Hindlimb muscle (tissue), 1 donor: Measurements from ENCODE around the gene ARHGAP30. TPM values are rescaled to one million over a fixed set of nuclear protein-coding genes. Genes with fewer than 3 reads are reported as not detected.
"Not testable (repeated sequence)": the region's sequence is repeated elsewhere in the genome, so short reads cannot be mapped to it uniquely, and the experiment has no call there.

Source experiments
- DNase-seq: peaks from one replicate; pipeline ENCODE4 v3.0.0-alpha.2; 2013
- polyA plus RNA-seq: library from polyadenylated mRNA; unstranded; fragments of 120-200 nt; gene quantifications from one replicate; pipeline ENCODE4 v1.2.1, GENCODE V29; 2013; ENCODE audit not compliant: insufficient read length

Gene ARHGAP30, protein sequence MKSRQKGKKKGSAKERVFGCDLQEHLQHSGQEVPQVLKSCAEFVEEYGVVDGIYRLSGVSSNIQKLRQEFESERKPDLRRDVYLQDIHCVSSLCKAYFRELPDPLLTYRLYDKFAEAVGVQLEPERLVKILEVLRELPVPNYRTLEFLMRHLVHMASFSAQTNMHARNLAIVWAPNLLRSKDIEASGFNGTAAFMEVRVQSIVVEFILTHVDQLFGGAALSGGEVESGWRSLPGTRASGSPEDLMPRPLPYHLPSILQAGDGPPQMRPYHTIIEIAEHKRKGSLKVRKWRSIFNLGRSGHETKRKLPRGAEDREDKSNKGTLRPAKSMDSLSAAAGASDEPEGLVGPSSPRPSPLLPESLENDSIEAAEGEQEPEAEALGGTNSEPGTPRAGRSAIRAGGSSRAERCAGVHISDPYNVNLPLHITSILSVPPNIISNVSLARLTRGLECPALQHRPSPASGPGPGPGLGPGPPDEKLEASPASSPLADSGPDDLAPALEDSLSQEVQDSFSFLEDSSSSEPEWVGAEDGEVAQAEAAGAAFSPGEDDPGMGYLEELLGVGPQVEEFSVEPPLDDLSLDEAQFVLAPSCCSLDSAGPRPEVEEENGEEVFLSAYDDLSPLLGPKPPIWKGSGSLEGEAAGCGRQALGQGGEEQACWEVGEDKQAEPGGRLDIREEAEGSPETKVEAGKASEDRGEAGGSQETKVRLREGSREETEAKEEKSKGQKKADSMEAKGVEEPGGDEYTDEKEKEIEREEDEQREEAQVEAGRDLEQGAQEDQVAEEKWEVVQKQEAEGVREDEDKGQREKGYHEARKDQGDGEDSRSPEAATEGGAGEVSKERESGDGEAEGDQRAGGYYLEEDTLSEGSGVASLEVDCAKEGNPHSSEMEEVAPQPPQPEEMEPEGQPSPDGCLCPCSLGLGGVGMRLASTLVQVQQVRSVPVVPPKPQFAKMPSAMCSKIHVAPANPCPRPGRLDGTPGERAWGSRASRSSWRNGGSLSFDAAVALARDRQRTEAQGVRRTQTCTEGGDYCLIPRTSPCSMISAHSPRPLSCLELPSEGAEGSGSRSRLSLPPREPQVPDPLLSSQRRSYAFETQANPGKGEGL
- polyA plus RNA-seq, result 4.7 TPM

DNA sequence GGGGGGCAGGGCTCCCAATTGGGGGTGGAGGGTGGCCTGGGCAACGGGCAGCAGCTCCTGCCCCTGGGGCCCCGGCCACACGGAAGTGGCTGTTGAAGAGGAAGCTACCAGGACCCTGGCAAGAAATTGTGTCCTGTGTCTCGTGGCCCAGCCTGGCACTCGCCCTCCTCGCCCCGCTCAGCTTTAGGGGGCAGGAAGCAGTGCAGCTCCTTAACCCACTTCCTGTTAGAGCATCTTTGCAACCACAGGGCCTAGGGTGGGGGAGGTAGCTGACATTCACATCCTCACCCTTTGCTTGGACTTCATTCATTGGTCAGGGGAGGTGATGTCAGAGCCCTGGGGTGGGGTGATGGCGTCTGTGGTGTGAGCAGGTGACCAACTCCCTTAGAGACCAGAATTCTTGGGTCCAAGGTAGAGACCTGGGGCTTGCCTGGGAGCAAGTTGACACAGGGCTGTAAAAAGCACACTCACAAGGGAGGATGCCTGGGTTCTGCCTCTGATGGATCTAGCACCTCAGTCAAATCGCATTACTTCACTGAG, at the start of gene ARHGAP30:
Gene ARHGAP30 (minus strand): TSS at position 161 of the 540 bp plus-strand sequence. CDS start 267 bp downstream, outside the sequence.
- DNase-seq, result no peak

DNA sequence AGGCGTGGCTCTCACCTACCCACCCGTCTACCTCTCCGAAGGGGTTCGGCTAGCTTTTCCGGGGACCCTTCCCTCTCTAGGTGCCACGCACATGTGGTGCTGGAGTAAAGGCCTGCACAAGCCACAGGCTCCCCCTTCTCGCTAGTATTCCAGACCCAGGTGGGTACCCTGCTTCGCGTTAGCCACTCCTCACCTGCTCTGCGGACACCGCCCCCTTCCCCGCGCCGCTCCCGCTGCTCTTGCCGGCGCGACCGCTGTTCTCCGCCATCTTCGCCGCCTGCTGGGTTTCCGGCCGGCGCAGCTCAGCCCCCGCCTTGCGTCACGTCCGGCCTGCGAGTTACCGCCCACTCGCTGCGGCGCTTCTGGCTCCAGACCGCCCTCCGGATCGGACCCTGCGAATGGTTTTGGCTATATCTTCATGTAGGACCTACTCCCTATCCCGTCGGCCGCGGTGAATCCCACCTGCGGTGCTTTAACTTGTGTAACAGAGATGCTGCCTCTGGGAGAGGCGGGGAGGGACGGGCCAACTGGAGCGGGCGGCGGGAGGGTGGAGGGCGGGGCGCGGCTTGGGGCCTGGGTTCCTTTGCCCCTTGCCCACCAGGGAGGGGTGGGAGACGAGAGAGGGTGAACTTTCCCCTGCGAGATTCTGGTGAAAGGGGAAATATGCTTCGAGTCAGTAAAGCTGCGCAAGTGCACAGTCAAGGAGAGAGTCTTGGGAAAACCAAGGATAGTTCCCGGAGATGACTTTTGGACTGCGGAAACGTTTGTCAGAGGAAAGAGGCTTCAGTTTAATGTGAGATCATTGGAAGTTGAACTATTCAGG, 48.3 kb upstream of the ARHGAP30 start, which contains the start of the genes NIT1 and PFDN2:
Gene NIT1 (plus strand): TSS at position 347 of the 823 bp plus-strand sequence. CDS start 72 bp downstream, at position 419.
Gene PFDN2 (minus strand): TSS at position 279 of the 823 bp plus-strand sequence. CDS start 11 bp downstream, at position 268.
- DNase-seq, result peak; percentile 92

DNA sequence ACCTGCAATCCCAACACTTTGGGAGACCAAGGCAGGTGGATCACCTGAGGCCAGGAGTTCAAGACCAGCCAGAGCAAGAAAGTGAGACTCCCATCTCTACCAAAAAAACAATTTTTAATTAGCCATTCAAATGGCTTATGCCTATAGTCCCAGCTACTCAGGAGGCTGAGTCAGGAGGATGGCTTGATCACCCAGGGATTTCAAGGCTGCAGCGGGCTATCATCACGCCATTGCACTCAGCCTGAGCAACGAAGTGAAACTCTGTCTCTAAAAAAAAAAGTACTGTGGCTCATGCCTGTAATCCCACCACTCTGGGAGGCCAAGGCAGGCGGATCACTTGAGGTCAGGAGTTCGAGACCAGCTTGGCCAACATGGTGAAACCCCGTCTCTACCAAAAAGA, 46.3 kb upstream of the ARHGAP30 start:
- not testable (repeated sequence) for DNase-seq

DNA sequence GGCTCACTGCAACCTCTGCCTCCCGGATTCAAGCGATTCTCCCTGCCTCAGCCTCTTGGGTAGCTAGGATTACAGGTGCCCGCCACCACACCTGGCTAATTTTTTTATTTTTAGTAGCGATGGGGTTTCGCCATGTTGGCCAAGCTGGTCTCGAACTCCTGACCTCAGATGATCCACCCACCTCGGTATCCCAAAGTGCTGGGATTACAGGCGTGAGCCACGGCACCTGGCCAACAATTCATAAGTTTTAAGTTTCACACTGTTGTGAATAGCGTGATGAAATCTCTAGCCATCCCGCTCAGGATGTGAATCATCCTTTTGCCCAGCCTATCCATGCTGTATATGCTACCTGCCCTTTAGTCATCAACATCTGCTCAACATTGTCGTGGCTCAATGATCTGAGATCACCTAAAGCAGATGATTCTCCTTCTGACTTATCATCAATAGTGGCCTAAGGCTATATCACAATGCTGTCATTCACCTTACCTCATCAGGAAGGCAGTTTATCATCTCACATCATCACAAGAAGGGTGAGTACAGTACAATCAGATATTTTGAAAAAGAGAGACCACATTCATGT, 45.5 kb upstream of the ARHGAP30 start:
- DNase-seq, result no peak

DNA sequence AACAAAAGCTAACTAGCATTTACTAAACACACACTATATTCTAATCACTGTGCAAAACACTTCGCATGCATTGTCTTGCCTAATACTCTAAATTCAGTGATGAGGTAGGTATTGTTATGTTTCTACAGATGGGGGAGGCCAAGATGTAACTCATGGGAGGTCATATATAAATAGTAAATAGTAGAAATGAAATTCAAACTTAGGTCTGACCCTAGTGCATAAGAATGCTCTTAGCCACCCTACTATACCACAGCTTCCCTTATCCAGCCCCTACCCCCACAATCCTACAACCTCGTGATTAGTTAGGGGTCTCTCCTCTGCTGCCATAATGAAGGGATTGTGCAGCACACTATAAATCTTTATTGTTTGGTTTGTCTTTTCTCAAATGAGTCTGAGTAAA, 44.9 kb upstream of the ARHGAP30 start:
- DNase-seq, result no peak

DNA sequence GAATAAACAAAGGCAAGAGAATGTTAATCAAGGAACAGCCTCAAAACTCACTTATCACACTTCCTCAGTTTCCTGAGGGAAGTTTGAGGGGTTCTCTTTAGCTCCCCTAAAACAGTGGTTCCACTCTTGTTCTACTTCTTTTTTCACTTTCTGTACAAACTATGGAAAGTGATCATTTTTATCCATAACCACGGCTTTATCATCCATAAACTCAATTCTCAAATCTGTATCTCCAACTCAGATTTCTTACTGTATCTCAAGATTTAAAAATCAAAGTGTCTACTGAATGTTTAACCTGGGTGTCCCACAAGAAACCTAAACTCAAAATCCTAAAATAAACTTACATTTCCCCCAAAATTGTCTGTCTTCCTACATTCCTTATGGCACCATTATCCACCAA, 44.2 kb upstream of the ARHGAP30 start:
- no peak for DNase-seq

DNA sequence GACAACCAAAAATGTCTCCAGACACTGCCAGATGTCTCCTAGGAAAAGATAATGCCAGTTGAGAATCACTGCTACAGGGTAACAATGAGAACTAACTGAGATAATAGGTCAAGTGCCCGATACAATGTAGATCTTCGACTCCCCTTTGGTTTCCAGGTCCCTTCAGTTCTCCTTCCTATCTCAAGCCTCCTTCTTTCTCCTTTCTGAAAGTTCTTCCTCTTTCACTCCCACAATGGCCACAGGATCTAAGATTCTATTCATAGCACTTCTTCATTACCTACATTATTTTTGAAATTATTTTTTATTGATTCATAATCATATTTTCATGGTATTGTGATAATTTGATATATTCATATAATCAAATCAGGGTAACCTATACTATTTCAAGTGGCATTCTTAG, 41.8 kb upstream of the ARHGAP30 start:
- DNase-seq, result no peak

DNA sequence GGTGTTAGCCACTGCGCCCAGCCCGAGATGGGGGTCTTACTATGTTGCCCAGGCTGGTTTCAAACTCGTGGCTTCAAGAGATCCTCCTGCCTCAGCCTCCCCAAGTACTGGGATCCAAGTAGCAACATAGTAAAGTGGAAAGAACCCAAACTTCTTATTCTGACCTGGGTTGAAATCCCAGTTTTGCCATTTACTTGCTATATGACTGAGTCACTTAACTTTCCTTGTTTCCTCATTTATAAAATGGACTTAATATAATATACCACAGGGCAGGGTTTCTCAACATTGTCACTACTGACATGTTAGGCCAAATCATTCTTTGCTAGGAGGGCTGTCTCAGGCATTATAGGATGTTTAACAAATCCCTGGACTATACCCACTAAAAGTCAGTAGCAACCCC, 41.4 kb upstream of the ARHGAP30 start:
- no peak for DNase-seq

DNA sequence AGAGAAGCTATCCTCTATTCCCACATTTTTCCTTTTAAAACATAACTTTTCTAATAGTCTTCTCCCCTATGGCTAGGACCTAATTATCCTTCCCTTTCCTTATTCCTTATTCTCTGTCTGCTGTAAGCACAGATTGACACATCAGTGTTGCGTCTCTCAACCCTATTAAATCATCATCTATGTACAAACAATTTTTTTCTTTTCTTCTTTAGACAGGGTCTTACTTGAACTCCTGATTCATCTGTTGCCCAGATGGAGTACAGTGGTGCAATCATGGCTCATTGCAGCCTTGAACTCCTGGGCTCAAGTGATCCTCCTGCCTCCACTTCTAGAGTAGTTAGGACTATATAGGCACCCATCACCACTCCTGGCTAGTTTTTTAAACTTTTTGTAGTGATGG, 36.7 kb upstream of the ARHGAP30 start:
- DNase-seq, result no peak

DNA sequence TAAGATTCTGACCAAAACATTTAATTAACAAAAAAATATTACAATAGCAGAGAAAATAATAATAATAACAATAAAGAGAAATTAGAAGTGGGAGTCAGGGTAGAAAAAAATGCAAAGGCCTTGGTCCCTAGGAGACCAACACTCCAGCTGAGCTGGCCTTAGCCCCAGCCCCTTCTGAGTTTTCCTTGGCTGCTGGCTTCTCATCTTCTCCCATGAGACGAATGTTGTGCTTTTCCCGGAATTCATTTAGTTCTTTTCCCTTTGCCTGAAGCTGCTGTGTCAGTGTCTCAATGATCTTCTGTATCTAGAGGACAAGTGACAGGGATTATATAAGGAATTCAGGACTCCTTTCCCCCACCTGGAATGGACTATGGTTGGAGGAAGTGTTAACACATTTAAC, 30.9 kb upstream of the ARHGAP30 start:
- DNase-seq, result no peak

DNA sequence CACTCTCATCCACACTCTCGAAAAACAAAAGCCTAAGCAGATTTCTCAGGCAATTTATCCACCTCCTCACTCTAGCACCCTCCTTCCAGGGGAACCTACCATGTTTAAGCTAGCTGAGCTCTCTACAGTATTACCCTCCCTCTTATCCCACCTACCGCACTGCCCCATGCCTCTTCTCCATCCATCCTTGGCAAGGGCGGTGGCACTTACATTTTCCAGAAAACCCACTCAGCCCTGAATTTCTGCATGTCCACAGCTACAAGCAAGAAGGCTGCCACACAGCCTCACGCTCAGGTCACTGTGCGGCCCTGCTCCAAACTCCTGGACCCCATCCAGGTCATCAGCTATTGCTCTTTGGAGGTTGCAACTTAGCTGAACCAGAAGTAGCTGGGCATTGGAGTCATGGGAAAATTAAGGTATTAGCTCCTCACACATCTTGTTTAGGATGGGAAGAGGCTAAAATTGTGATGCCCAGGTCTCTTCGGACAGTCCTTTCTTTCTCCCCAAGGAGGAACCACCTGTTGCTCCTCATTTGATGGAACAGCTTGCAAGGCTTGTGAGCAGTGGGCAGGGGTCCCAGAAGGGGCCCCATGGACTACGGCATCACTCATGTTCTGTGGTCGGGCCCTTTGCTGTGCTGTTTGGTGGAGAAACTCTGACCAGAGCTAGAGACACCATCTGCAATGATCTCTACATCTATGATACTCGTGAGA, 29.6 kb upstream of the ARHGAP30 start:
- DNase-seq, result no peak

DNA sequence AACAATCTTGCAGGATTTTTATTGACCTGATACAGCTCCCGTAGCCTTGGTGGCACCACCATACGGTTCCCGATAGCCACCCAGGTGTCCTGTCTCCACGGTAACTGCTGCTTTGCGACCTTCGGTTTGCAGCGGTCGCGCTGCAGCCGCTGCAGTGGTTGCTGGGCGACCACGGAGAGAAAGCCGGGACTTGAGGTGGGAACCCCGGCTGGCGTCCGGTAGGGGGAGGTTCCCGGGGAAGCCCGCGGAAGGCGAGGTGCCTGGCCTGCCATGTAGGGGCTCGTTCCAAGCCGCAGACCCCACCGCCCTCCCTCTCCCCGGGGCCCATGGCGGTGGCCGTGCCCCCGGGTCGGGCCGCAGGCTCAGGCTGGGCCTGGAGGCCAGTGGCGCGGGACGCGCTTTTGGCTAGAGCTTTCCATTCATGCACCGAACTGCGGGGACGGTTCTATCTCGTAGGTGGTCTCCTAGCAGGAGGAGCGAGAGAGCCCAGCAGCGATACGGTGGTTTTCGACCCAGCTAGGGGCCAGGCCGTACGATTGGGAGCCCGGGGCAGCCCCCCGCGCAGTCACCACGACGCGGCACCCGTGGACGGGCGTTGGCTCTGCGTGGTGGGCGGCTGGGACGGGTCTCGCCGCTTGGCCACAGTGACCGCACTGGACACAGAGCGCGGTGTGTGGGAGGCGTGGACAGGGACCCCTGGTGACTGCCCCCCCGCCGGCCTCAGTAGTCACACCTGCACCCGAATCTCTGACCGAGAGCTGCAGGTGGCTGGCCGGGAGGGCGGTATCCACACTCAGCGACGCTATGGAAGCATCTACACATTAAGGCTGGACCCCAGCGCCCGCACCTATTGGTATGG, 28.7 kb upstream of the ARHGAP30 start, which contains the start of gene KLHDC9:
Gene KLHDC9 (plus strand): TSS at position 152 of the 859 bp plus-strand sequence. CDS start 175 bp downstream, at position 327.
- peak; percentile 76 for DNase-seq

DNA sequence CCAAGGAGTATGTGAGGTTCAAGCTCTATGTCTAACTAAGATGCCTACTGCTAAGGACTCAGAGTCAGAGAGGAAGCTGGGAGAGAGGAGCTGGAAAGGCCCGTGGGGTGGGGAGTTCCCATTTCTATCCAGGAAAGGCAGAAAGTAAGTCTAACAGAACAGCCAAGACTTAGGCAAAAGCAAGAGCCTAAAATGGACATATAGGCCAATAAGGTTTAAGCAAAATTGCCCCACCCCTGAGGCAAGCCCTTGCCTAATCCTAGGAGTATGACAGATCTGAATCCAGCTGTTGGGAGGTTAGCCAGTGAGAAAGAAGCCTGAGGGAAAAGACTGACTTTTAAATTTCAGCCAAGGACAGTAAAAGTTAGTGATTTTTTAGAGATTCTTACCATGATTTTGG, 26.8 kb upstream of the ARHGAP30 start:
- DNase-seq, result peak; percentile 76

DNA sequence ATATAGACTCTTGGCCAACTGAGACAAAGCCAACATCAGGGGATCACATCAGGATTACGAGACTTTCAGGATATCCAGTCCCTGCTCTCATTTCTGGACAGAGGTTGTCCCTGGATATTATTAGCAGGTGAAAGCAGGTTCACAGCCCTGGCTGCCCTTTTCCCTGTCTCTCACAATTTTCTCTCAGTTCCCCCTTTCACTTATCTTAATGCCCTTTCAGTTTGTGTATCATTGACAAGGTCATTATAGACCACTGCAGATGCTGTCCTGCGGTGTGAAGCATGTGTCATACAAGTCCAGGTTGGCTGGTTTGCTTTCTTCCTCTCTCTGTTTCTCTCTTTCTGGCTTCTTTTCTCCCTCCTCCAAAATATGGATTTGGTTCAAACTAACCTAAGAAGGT, 26.3 kb upstream of the ARHGAP30 start:
- no peak for DNase-seq

DNA sequence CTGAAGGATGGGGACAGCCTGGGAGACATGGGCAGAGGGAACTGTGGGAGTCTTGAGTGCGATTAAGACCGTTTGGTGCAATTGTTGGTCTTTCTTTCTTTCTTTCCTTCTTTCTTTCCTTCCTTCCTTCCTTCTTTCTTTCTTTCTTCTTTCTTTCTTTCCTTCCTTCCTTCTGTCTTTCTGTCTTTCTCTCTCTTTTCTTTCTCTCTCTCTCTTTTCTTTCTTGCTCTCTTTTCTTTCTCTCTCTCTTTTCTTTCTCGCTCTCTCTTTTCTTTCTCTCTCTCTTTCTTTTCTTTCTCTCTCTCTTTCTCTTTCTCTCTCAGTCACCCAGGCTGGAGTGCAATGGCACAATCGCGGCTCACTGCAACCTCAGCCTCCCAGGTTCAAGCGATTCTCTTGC, 25.5 kb upstream of the ARHGAP30 start:
- no peak for DNase-seq

DNA sequence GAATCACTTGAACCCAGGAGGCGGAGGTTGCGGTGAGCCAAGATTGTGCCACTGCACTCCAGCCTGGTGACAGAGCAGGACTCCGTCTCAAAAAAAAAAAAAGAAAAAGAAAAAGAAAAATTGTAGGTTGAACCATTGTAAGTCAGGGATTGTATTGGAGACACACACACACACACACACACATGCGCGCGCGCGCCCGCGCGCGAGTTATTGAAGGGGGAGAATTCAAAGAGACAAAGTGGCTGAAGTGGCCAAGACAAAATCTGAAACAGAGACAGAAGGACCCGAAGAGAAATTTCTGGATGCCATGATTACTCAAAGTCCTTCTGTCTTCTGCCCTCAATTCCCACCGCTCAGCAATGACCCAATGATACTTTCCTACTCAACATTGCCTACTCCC, 24.8 kb upstream of the ARHGAP30 start:
- DNase-seq, result no peak

DNA sequence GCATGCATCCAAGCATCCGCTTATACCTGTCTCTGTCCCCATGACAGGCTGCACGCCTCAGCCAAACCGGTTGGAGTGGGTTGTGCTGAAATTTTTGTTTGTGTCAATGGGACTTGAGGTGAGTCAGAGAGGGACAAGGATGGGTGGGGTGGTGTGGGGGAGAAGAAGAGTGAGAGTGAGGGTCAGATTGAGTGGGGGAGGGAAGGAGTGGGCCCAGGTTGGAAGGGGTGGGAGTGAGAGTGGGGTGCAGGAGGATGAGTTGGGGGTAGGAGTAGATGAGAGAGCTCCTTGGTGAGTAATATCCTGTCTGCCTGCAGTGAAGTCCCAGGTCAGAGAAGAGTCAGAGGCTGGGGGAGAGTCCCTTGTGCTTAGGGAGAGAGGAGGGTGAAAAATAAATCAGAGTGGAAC, 22.9 kb upstream of the ARHGAP30 start:
- no peak for DNase-seq

DNA sequence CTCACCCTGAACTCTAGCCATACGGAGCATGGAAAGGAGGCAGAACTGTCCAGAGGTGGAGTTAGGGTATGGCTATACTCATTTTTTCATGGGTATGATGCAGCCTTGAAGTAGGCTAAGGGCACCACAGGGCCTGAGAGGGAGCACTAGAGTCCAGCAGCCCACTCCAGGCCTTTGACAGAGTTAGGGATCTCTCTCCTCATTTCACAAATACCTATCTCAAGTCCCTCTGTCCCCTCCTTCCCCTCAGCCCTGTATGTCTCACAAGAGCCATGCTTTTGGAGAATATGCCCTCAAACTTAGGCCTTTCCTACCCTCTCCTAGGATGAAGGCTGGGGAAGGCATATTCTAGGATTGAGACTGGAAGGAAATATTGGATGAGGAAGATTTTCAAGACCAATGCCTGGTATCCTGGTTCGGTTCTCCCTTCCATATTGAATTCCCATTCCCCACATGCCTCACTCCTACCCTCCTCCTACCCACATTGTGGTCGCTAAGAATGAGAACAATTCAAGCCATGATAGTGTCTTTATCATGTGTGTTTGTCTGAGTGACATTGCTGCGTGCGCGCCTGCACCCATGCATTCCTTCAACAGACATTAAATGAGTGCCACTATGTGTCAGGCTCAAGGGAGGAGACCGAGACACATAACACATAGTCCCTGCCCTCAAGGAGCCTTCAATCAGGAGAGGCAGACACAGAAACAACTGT, 22.3 kb upstream of the ARHGAP30 start:
- DNase-seq, result no peak

DNA sequence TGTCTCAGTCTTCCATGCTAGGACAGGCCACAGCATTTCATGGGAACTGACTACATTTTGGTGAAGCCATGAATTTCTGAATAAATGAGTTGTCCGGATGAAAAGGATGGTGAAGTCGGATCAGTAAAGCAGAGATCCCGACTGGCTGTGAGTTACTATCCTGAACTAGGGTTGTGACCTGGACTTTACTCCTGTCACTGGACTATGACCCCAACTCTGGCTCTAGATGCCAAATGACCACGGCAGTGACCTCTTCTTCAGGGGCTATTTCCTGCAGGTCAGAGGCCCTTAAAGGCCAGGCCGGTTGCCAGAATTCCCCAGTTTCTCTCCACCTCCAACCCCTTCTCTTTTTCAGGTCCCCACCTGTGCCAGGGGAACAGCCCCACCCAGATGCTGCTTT, 21.4 kb upstream of the ARHGAP30 start:
- DNase-seq, result no peak
